Measurements from ENCODE around the gene PDIA2. TPM values are rescaled to one million over a fixed set of nuclear protein-coding genes. Genes with fewer than 3 reads are reported as not detected.
A peak's percentile ranks its signal among the peaks of the same experiment; 100 is the strongest.
"Not testable (repeated sequence)": the region's sequence is repeated elsewhere in the genome, so short reads cannot be mapped to it uniquely, and the experiment has no call there.

Gene PDIA2
- total RNA-seq, 1 experiment from 2014 or later = not detected

- BruUV-seq (replicated peaks) = TSS peak; percentile 38
- TF ChIP-seq EZH2phosphoT487 (IDR thresholded peaks at IDR 0.05; ENCODE audit: borderline replicate concordance, low read length) (no peak), CTCF (conservative IDR thresholded peaks at IDR 0.05; ENCODE audit: low read depth, low read length) (no peak)
- Histone ChIP-seq H3K27me3 (ENCODE audit: low read length) (no peaks in the 10 kb centered on the region), H3K79me2 (ENCODE audit: low read length) (no peaks in the 10 kb centered on the region), H3K9me2 (replicated peaks; ENCODE audit: low read length) (no peaks in the 10 kb centered on the region), H2AFZ (ENCODE audit: low read length) (no peak overlapping the region), H3F3A (ENCODE audit: low read length, unreplicated experiment) (no peaks in the 10 kb centered on the region), H3K4me2 (ENCODE audit: low read length) (no peak overlapping the region), H3K9ac (ENCODE audit: low read length) (no peak overlapping the region), H3K9me3 (ENCODE audit: low read length) (no peaks in the 10 kb centered on the region), H3K36me3 (ENCODE audit: low read depth, low read length) (no peaks in the 10 kb centered on the region), H4K20me1 (ENCODE audit: low read length) (no peaks in the 10 kb centered on the region), H3K4me1 (ENCODE audit: insufficient read depth, low read length) (no peaks in the 10 kb centered on the region), H3K27ac (ENCODE audit: low read length) (no peak overlapping the region), H3K4me3 (ENCODE audit: low read length) (no peak overlapping the region)
- intact Hi-C loops (cut with micrococcal nuclease) = no loop called here
- ChIA-PET POLR2A (ENCODE audit: unreplicated experiment) (no interaction called here), CTCF (no interaction called here)
- no peak for DNase-seq
- ATAC-seq = no peak
Measured at GRCh38 chr16:265711-266110, 17.3 kb upstream of the PDIA2 start.

GRCh38 chr16:266258-267164, 16.5 kb upstream of the PDIA2 start:
- Histone ChIP-seq H4K20me1 (ENCODE audit: low read length) (no peaks in the 10 kb centered on the region), H3K4me2 (ENCODE audit: low read length) (no peak overlapping the region), H3K27ac (ENCODE audit: low read length) (no peak overlapping the region), H3K27me3 (ENCODE audit: low read length) (no peaks in the 10 kb centered on the region), H3K9me3 (ENCODE audit: low read length) (no peaks in the 10 kb centered on the region), H3F3A (ENCODE audit: low read length, unreplicated experiment) (no peaks in the 10 kb centered on the region), H3K9ac (ENCODE audit: low read length) (no peak overlapping the region), H3K79me2 (ENCODE audit: low read length) (no peaks in the 10 kb centered on the region), H3K4me1 (ENCODE audit: insufficient read depth, low read length) (no peaks in the 10 kb centered on the region), H3K4me3 (ENCODE audit: low read length) (no peak overlapping the region), H3K9me2 (replicated peaks; ENCODE audit: low read length) (no peaks in the 10 kb centered on the region), H3K36me3 (ENCODE audit: low read depth, low read length) (no peaks in the 10 kb centered on the region), H2AFZ (ENCODE audit: low read length) (no peak overlapping the region)
- ChIA-PET CTCF (no interaction called here), POLR2A (ENCODE audit: unreplicated experiment) (no interaction called here)
- BruUV-seq (replicated peaks) = no TSS peak
- TF ChIP-seq EZH2 (IDR thresholded peaks at IDR 0.05; ENCODE audit: low read length, unreplicated experiment) = no peak
- ATAC-seq = no peak
- intact Hi-C loops (cut with micrococcal nuclease) = no loop called here
- no peak for DNase-seq

GRCh38 chr16:267562-267961, 15.4 kb upstream of the PDIA2 start:
- H3K27ac ChIP-seq (ENCODE audit: low read length); H2AFZ ChIP-seq (ENCODE audit: low read length); DNase-seq; H3K4me2 ChIP-seq (ENCODE audit: low read length); ATAC-seq; intact Hi-C loops (cut with micrococcal nuclease); H3F3A ChIP-seq (ENCODE audit: low read length, unreplicated experiment); POLR2A ChIA-PET (ENCODE audit: unreplicated experiment); H3K4me1 ChIP-seq (ENCODE audit: insufficient read depth, low read length); H3K9me2 ChIP-seq (replicated peaks; ENCODE audit: low read length); H4K20me1 ChIP-seq (ENCODE audit: low read length); H3K36me3 ChIP-seq (ENCODE audit: low read depth, low read length); BruUV-seq (replicated peaks); CTCF ChIA-PET; H3K4me3 ChIP-seq (ENCODE audit: low read length); H3K9ac ChIP-seq (ENCODE audit: low read length); H3K9me3 ChIP-seq (ENCODE audit: low read length); H3K27me3 ChIP-seq (ENCODE audit: low read length); H3K79me2 ChIP-seq (ENCODE audit: low read length): not testable (repeated sequence)

Data from PC-3 (cell line).